ENCODE data around the gene SMIM24. TPM values are rescaled to one million over a fixed set of nuclear protein-coding genes. Genes with fewer than 3 reads are reported as not detected.

SMIM24 gene
- total RNA-seq, 3 donors from 2014 or later (not counting 1 experiment from before 2014, with no cell fraction given): 0.33 to 0.42 TPM; not detected in 1

DNA sequence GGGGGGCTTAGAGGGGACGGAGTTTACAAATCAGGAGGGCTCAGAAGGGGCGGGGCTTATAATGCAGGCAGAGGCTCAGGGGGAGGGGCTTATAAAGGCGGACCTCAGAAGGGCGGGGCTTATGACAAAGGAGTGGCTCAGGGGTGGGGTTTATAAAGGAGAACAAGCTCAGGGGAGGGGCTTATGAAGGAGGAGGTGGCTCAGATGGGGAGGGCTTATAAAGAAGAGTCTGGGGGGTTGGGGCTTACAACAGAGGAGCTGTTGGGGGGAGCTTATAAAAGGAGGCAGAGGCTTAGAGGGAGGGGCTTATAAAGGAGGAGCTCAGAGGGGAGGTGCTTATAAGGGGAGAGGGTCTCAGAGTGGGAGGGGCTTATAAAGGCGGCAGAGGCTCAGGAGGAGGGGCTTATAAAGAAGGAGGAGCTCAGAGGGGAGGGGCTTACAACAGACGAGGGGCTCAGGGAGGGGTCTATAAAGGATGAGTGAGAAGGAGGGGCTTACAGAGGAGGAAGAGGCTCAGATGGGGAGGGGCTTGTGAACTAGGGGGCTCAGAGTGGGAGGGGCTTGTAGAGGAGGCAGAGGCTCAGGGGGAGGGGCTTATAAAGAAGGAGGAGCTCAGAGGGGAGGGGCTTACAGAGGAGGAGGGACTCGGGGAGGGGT is 1.0 kb downstream of the SMIM24 start:
- H3K4me1 ChIP-seq (ENCODE audit: control insufficient read depth, insufficient read depth, low read length): peaks cover 25% of the 10 kb centered on the region
- H3K27ac Mint-ChIP-seq: peak overlapping the region; percentile 64 to 69
- intact Hi-C loops (cut with micrococcal nuclease): no loop called here
- DNase-seq (peak; percentile 35 to 77), ATAC-seq (peak; percentile 78 to 81 (median 80))
- H3K4me3 Mint-ChIP-seq: peak overlapping the region; percentile 87
- no peaks in the 10 kb centered on the region for H3K36me3 ChIP-seq (ENCODE audit: control insufficient read depth, insufficient read depth, low read length)
- H3K9me3 Mint-ChIP-seq: no peaks in the 10 kb centered on the region
- H3K9me3 ChIP-seq (ENCODE audit: control insufficient read depth, insufficient read depth, low read length): no peaks in the 10 kb centered on the region
- 7% methylated on average over 7 of the region's 7 CpGs for WGBS (ENCODE audit: insufficient coverage)
- TF ChIP-seq, protein P1, sequence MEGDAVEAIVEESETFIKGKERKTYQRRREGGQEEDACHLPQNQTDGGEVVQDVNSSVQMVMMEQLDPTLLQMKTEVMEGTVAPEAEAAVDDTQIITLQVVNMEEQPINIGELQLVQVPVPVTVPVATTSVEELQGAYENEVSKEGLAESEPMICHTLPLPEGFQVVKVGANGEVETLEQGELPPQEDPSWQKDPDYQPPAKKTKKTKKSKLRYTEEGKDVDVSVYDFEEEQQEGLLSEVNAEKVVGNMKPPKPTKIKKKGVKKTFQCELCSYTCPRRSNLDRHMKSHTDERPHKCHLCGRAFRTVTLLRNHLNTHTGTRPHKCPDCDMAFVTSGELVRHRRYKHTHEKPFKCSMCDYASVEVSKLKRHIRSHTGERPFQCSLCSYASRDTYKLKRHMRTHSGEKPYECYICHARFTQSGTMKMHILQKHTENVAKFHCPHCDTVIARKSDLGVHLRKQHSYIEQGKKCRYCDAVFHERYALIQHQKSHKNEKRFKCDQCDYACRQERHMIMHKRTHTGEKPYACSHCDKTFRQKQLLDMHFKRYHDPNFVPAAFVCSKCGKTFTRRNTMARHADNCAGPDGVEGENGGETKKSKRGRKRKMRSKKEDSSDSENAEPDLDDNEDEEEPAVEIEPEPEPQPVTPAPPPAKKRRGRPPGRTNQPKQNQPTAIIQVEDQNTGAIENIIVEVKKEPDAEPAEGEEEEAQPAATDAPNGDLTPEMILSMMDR (IDR thresholded peaks at IDR 0.05): no peak
- H3K4me1 Mint-ChIP-seq: peaks cover 13 to 23% of the 10 kb centered on the region in 2 donors
- H3K4me3 ChIP-seq (ENCODE audit: low read length): peak overlapping the region; percentile 10
- no peaks in the 10 kb centered on the region for H3K36me3 Mint-ChIP-seq
- H3K27ac ChIP-seq (ENCODE audit: low read length): no peak overlapping the region
- no peaks in the 10 kb centered on the region for H3K27me3 ChIP-seq (ENCODE audit: control insufficient read depth, insufficient read depth, low read length)
- no peaks in the 10 kb centered on the region for H3K27me3 Mint-ChIP-seq (ENCODE audit: low read depth in 2 of 2)

DNA sequence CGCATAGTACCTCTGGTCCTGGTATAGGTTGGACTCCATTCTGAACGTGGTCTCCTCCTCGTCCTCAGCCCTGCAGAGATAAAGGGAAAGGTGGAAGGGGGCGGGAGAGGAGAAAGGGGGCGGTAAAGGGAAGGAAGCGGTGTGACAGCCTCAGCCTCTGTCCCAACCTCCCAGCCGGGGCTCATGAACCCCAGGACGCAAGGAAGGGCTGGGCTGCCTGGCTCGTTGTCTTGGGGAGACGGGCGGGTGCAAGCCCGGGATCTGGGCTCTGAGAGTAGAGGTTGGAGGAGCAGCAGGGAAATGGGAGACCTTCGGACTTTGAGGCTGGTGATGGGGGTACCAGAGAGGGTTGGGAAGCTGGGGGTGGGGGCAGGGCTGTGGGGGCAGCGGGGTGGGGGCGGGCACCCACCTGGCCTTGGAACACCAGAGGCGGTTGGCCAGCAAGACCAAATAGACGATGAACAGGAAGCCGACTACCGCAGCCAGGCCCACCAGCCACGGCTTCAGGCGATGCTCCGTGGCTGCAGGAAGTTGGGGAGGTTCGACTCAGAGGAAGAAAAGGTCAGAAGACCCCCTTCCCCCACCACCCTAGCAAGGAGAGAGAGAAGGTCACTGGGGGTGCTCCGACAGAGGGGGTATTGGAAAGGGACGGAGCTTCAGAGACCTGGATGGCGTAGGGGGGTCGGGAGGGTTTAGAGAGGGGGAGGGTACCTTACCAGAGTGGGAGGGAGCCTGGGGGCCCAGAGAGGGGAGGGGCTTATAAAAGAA is 1.7 kb downstream of the SMIM24 start:
- ATAC-seq: peak in 2 of 3 donors; percentile 16 to 19
- no peaks in the 10 kb centered on the region for H3K36me3 ChIP-seq (ENCODE audit: control insufficient read depth, insufficient read depth, low read length)
- Mint-ChIP-seq H3K36me3 (no peaks in the 10 kb centered on the region), H3K27ac (peak overlapping the region; percentile 64 to 69), H3K4me3 (peak overlapping the region; percentile 87), H3K9me3 (no peaks in the 10 kb centered on the region), H3K27me3 (ENCODE audit: low read depth in 2 of 2) (no peaks in the 10 kb centered on the region), H3K4me1 (peaks cover 13 to 23% of the 10 kb centered on the region in 2 donors)
- no peaks in the 10 kb centered on the region for H3K9me3 ChIP-seq (ENCODE audit: control insufficient read depth, insufficient read depth, low read length)
- peak in 1 of 2 donors; percentile 43 for DNase-seq
- H3K4me3 ChIP-seq (ENCODE audit: low read length): peak overlapping the region; percentile 10
- WGBS (ENCODE audit: insufficient coverage): 8% methylated on average over 23 of the region's 27 CpGs
- intact Hi-C loops (cut with micrococcal nuclease): no loop called here
- peaks cover 25% of the 10 kb centered on the region for H3K4me1 ChIP-seq (ENCODE audit: control insufficient read depth, insufficient read depth, low read length)
- H3K27ac ChIP-seq (ENCODE audit: low read length): no peak overlapping the region
- TF ChIP-seq, protein P1 (IDR thresholded peaks at IDR 0.05): no peak
- H3K27me3 ChIP-seq (ENCODE audit: control insufficient read depth, insufficient read depth, low read length): no peaks in the 10 kb centered on the region

DNA sequence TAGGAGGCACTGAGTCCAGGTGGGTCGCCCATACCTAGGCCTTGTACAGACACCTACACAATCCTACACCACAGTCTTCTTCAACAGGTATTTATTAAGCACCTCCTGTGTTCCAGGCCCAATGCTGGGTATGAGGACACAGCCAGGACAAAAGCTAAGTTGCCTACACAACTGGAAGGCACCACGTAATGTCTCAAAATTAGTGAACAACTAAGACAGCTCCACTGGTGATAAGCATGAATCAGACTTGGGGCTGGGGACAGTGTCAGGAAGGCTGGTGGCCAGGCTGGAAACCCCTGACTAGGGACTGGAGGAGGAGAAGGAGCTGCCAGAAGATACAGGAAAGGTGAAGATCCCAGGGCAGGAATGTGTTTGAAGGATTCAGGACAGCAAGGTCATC is 2.4 kb downstream of the SMIM24 start:
- TF ChIP-seq, protein P1 (IDR thresholded peaks at IDR 0.05): no peak
- Mint-ChIP-seq H3K4me3 (peak overlapping the region; percentile 87), H3K27ac (peak overlapping the region; percentile 22 to 64), H3K4me1 (peaks cover 13 to 23% of the 10 kb centered on the region in 2 donors), H3K27me3 (ENCODE audit: low read depth in 2 of 2) (no peaks in the 10 kb centered on the region), H3K36me3 (no peaks in the 10 kb centered on the region), H3K9me3 (no peaks in the 10 kb centered on the region)
- ATAC-seq: no peak
- no peak overlapping the region for H3K4me3 ChIP-seq (ENCODE audit: low read length)
- no peaks in the 10 kb centered on the region for H3K27me3 ChIP-seq (ENCODE audit: control insufficient read depth, insufficient read depth, low read length)
- H3K36me3 ChIP-seq (ENCODE audit: control insufficient read depth, insufficient read depth, low read length): no peaks in the 10 kb centered on the region
- DNase-seq: no peak
- intact Hi-C loops (cut with micrococcal nuclease): no loop called here
- no peaks in the 10 kb centered on the region for H3K9me3 ChIP-seq (ENCODE audit: control insufficient read depth, insufficient read depth, low read length)
- peaks cover 25% of the 10 kb centered on the region for H3K4me1 ChIP-seq (ENCODE audit: control insufficient read depth, insufficient read depth, low read length)
- 100% methylated on average over 2 of the region's 2 CpGs for WGBS (ENCODE audit: insufficient coverage)
- H3K27ac ChIP-seq (ENCODE audit: low read length): no peak overlapping the region
